ENCODE measurements around the gene KPTN. TPM values are rescaled to one million over a fixed set of nuclear protein-coding genes. Genes with fewer than 3 reads are reported as not detected.

KPTN gene
- total and polyA plus RNA-seq, 2 of the 8 experiments (the other 6 are each of a cell fraction or from before 2014, with no cell fraction given): 23.6 to 31.3 TPM

GRCh38 chr19:47512183-47512947, 28.3 kb upstream of the KPTN start (continued):
- no peak for TF ChIP-seq TAF7 (optimal IDR thresholded peaks at IDR 0.05; ENCODE audit: borderline replicate concordance, low read depth, low read length)
- TF ChIP-seq POU5F1 (IDR thresholded peaks at IDR 0.05; ENCODE audit: low read depth, low read length): no peak
- TF ChIP-seq ATF2 (IDR thresholded peaks at IDR 0.05; ENCODE audit: low read length): no peak
- no peak for TF ChIP-seq CEBPB (IDR thresholded peaks at IDR 0.05; ENCODE audit: low read depth, low read length)
- TF ChIP-seq MAFK (IDR thresholded peaks at IDR 0.05; ENCODE audit: low read depth, low read length): no peak
- TF ChIP-seq RBBP5 (IDR thresholded peaks at IDR 0.05; ENCODE audit: borderline replicate concordance, low read depth, low read length): no peak

Measured in H1 (cell line).